A673 (cell line): Measurements from ENCODE around the gene CTPS2. TPM values are rescaled to one million over a fixed set of nuclear protein-coding genes. Genes with fewer than 3 reads are reported as not detected.

Source experiments
- BruUV-seq: library from RNA; stranded (reverse); fragments of 400-500 nt; replicated peaks from 2 replicates; lab custom pipeline; 2021; lab: Mats Ljungman, UMichigan
- CTCF ChIA-PET: fragments of 300-600 bp; sonication (Branson Sonifier 250); formaldehyde crosslinking; loops from one replicate; lab custom pipeline; 2022; ENCODE audit warnings: antibody characterized with exemption; lab: Charles Lee
- POLR2A ChIA-PET: fragments of 300-600 bp; sonication (Branson Sonifier 250); formaldehyde crosslinking; loops from one replicate; lab custom pipeline; 2022; ENCODE audit warnings: antibody characterized with exemption; ENCODE audit not compliant: low non-redundant PET; lab: Charles Lee
- DNase-seq: peaks from one replicate; pipeline ENCODE4 v3.0.0-alpha.2; 2015; ENCODE audit warnings: low spot score
- H3K27ac ChIP-seq: fragments of 200-600 bp; sonication (generic); 2 replicates; pipeline ENCODE4 v1.5.1; 2016; ENCODE audit warnings: mixed run types, low read depth, mild to moderate bottlenecking, mixed read lengths, antibody characterized with exemption, low read length; ENCODE audit not compliant: poor library complexity, severe bottlenecking
- H3K27me3 ChIP-seq: fragments of 200-600 bp; sonication (generic); replicated peaks from 2 replicates; pipeline ENCODE4 v1.6.1; 2017; ENCODE audit warnings: mixed run types, low read depth, mild to moderate bottlenecking, mixed read lengths, antibody characterized with exemption, low read length; ENCODE audit not compliant: insufficient read depth, poor library complexity
- H3K36me3 ChIP-seq: fragments of 200-600 bp; sonication (generic); 2 replicates; pipeline ENCODE4 v1.6.1; 2016; ENCODE audit warnings: mixed run types, mild to moderate bottlenecking, mixed read lengths, antibody characterized with exemption, low read length; ENCODE audit not compliant: insufficient read depth, poor library complexity, severe bottlenecking
- H3K4me1 ChIP-seq: fragments of 200-600 bp; sonication (generic); 2 replicates; pipeline ENCODE4 v1.6.1; 2017; ENCODE audit warnings: mixed run types, mild to moderate bottlenecking, mixed read lengths, antibody characterized with exemption, low read length; ENCODE audit not compliant: insufficient read depth, poor library complexity, severe bottlenecking
- H3K4me3 ChIP-seq: fragments of 200-600 bp; sonication (generic); 2 replicates; pipeline ENCODE4 v1.5.1; 2016; ENCODE audit warnings: low read depth, mixed run types, mild to moderate bottlenecking, mixed read lengths, low read length; ENCODE audit not compliant: poor library complexity, severe bottlenecking
- H3K9me3 ChIP-seq: fragments of 200-600 bp; sonication (generic); 2 replicates; pipeline ENCODE4 v1.6.1; 2016; ENCODE audit warnings: mixed run types, low read depth, mild to moderate bottlenecking, mixed read lengths, antibody characterized with exemption, low read length; ENCODE audit not compliant: poor library complexity, severe bottlenecking
- EZH2 ChIP-seq: fragments of 200-600 bp; sonication (generic); IDR thresholded peaks from 2 replicates; pipeline ENCODE4 v1.6.1; 2017; ENCODE audit warnings: borderline replicate concordance, low read depth, mild to moderate bottlenecking, mixed read lengths, antibody characterized with exemption, low read length; ENCODE audit not compliant: poor library complexity, severe bottlenecking
- intact Hi-C: fragments of 100-400 bp; cut with micrococcal nuclease; formaldehyde crosslinking; loops from one replicate; pipeline ENCODE4 v1.10.0; 2022; ENCODE audit not compliant: unreplicated experiment
- total RNA-seq: library from RNA; stranded (reverse); gene quantifications from 2 replicates; pipeline ENCODE4 v1.2.3, GENCODE V29; 2021
- TF ChIP-seq, protein P1 (sequence below): fragments of 300-800, 200-600 bp; sonication (generic); conservative IDR thresholded peaks from 2 replicates; pipeline ENCODE4 v1.5.1; 2017; ENCODE audit warnings: low read depth, mild to moderate bottlenecking, antibody characterized with exemption, low read length, moderate library complexity, mixed read lengths

Gene CTPS2
- total RNA-seq, 1 experiment from 2014 or later: 15.6 TPM

GRCh38 chrX:16678689-16679088 is 33.8 kb downstream of the CTPS2 start:
- Histone ChIP-seq H3K27me3 (no peaks in the 10 kb centered on the region), H3K36me3 (no peaks in the 10 kb centered on the region), H3K27ac (no peak overlapping the region), H3K4me3 (no peak overlapping the region), H3K9me3 (no peaks in the 10 kb centered on the region), H3K4me1 (no peaks in the 10 kb centered on the region)
- TF ChIP-seq, protein P1, sequence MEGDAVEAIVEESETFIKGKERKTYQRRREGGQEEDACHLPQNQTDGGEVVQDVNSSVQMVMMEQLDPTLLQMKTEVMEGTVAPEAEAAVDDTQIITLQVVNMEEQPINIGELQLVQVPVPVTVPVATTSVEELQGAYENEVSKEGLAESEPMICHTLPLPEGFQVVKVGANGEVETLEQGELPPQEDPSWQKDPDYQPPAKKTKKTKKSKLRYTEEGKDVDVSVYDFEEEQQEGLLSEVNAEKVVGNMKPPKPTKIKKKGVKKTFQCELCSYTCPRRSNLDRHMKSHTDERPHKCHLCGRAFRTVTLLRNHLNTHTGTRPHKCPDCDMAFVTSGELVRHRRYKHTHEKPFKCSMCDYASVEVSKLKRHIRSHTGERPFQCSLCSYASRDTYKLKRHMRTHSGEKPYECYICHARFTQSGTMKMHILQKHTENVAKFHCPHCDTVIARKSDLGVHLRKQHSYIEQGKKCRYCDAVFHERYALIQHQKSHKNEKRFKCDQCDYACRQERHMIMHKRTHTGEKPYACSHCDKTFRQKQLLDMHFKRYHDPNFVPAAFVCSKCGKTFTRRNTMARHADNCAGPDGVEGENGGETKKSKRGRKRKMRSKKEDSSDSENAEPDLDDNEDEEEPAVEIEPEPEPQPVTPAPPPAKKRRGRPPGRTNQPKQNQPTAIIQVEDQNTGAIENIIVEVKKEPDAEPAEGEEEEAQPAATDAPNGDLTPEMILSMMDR: no peak
- no peak for TF ChIP-seq EZH2
- ChIA-PET CTCF (no interaction called here), POLR2A (no interaction called here)
- BruUV-seq: no TSS peak
- intact Hi-C loops: loop anchor here (10.0 kb wide), 1 partner anchor 744 kb away; no protein-coding TSS in a partner anchor
- no peak for DNase-seq

GRCh38 chrX:16671005-16671404 is 41.5 kb downstream of the CTPS2 start:
- H3K27me3 ChIP-seq: no peaks in the 10 kb centered on the region
- no peaks in the 10 kb centered on the region for H3K4me1 ChIP-seq
- intact Hi-C loops: loop anchor here (5.0 to 10.0 kb wide), 2 partner anchors 234 to 736 kb away; no protein-coding TSS in a partner anchor
- no peak overlapping the region for H3K4me3 ChIP-seq
- no peak overlapping the region for H3K27ac ChIP-seq
- no peaks in the 10 kb centered on the region for H3K36me3 ChIP-seq
- H3K9me3 ChIP-seq: no peaks in the 10 kb centered on the region
- ChIA-PET POLR2A (no interaction called here), CTCF (no interaction called here)
- TF ChIP-seq, protein P1: peak; percentile 57
- TF ChIP-seq EZH2: no peak
- no TSS peak for BruUV-seq
- peak; percentile 75 for DNase-seq

DNA sequence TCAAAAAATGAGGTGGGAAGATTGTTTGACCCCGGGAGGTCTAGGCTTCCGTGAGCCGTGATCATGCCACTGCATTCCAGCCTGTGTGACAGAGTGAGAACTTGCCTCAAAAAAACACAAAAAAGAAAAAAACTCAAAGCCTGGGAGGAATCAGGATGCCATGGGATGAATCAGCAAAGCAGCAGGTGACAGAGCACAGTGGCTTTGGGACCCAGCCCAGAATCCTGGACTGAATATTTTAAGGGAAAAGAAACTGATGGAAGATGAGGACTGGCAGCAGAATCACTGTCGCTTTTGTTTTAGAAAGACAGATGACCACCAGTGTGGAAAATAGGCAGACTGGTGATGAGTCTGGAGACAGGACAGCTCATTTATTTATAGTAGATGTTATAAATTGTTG is 45.9 kb downstream of the CTPS2 start:
- intact Hi-C loops: no loop called here
- DNase-seq: peak; percentile 46
- Histone ChIP-seq H3K27me3 (no peaks in the 10 kb centered on the region), H3K27ac (no peak overlapping the region), H3K4me1 (no peaks in the 10 kb centered on the region), H3K4me3 (no peak overlapping the region), H3K36me3 (no peaks in the 10 kb centered on the region), H3K9me3 (no peaks in the 10 kb centered on the region)
- CTCF ChIA-PET: interaction anchor here (0.6 kb wide), 1 partner anchor 230 kb away, joined by 7 read pairs; no protein-coding TSS in a partner anchor
- no TSS peak for BruUV-seq
- TF ChIP-seq EZH2: no peak
- TF ChIP-seq, protein P1: no peak
- POLR2A ChIA-PET: no interaction called here
